Fibroblast of gingiva (primary cell): ENCODE data around the gene CAPN5.
A peak's percentile ranks its signal among the peaks of the same experiment; 100 is the strongest.
"Not testable (repeated sequence)": the region's sequence is repeated elsewhere in the genome, so short reads cannot be mapped to it uniquely, and the experiment has no call there.

Source experiments
- DNase-seq: peaks from one replicate; pipeline ENCODE4 v3.0.0-alpha.2; 2011; ENCODE audit warnings: low read depth

CAPN5 gene

GRCh38 chr11:77083566-77084245 is 16.9 kb downstream of the CAPN5 start:
- no peak for DNase-seq

GRCh38 chr11:77084581-77085191 is 17.9 kb downstream of the CAPN5 start:
- DNase-seq: no peak

- no peak for DNase-seq
Measured at GRCh38 chr11:77085652-77086051, 18.9 kb downstream of the CAPN5 start.

GRCh38 chr11:77086521-77087472 is 20.0 kb downstream of the CAPN5 start:
- DNase-seq: no peak

DNA sequence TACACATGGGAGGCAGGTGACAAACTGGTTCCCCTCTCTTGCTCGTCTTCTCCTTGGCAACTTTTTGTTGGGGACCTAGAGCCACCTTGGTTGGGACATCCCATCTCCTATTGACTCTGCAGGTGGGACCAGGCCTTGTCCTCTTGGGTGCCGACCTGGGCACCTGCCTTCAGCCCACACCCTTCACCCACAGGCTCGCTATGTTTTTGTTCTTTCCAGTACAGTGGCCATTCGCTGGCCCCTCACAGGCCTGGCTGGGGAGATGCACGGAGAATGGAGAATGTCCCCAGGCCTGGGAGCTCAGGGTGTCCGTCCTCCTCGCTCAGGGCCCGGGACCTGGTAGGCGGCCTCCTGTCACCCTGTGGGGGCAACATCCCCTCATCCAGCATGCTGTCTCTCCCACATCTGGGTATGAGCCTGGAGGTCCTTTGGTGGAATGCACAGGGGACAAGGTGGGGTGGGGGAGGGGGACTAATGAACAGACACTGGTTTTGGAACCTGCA is 21.0 kb downstream of the CAPN5 start:
- DNase-seq: no peak

- DNase-seq: no peak
Measured at GRCh38 chr11:77088236-77089003, 21.6 kb downstream of the CAPN5 start.

DNA sequence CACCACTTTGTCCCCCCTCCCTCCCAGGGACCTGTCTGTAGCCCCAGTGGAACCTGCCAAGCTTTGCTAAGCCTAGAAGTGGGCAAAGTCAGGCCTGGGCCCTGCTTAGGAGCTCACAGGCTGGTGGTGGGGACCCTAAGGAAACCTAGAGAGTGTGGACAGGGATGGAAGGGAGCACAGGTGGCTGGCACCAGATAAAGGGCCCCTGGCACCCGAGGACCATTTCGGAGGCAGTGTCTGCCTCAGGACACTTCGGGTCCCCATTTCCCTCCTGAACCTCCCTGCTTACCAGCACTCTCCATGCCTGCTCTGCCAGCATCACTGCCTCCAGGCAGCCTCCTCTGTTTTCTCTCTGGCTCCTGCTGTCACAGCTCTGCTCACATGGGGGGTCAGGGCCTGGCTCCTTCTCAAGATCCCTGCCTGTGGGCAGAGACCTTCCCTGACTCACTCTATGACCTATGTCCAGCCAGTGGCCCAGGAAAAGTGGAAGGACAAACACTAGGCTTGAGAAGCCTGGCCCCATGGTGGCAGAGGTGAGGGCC is 22.3 kb downstream of the CAPN5 start:
- no peak for DNase-seq

DNA sequence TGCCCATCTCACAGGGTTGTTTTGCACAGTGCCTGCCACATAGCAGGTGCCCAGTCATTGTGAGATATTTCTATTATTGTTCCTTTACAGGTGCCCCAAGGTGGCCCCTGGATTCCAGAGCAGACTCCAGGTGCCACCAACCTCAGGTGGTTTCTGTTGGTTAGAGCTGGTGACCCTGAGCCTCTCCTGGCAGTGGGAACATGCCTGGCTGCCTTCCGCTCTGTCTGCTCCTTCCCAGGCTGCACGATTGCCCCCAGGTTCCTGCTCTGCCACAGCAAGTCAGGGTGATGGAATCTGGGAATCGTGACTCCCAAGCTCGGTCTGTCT is 23.2 kb downstream of the CAPN5 start:
- DNase-seq: no peak

GRCh38 chr11:77090373-77091111 is 23.8 kb downstream of the CAPN5 start:
- no peak for DNase-seq

DNA sequence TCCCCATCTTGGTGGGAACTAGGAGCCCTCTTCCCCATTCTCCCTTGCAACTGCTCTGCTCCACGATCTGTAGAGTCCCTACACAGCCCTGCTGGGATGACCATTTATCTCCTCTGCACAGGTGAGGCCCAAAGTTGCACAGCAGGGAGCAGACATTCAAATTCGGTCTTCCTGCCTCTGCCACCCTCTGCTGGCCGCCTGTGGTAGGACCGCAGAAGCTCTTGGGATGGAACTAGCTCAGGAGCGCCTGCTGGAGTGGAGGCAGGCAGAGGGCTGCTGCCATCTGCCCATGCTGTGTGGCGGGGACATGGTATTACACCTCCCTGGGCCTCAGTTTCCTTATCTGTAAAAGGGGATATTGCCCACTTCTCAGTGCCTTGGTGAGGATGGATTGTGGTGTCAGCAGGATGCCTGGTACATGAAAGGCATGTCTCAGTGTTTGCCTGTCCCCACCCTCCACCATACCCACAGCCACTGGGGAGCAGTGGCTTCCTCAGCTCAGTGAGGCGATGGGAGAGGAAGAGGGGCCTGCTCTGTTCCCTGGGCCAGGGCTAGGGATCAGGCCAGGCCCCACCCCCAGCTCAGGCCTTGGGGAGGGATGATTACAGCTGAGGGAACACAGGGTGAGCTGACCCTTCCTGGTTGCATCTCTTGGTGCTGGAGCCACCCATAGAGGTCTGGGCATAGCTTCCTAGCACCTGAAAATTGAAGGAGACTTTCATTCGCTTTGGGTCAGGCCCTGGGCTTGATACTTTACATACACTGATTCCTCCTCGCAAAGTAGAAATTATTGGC is 24.6 kb downstream of the CAPN5 start:
- peak; percentile 58 for DNase-seq

- no peak for DNase-seq
Measured at GRCh38 chr11:77092382-77092781, 25.6 kb downstream of the CAPN5 start.

DNA sequence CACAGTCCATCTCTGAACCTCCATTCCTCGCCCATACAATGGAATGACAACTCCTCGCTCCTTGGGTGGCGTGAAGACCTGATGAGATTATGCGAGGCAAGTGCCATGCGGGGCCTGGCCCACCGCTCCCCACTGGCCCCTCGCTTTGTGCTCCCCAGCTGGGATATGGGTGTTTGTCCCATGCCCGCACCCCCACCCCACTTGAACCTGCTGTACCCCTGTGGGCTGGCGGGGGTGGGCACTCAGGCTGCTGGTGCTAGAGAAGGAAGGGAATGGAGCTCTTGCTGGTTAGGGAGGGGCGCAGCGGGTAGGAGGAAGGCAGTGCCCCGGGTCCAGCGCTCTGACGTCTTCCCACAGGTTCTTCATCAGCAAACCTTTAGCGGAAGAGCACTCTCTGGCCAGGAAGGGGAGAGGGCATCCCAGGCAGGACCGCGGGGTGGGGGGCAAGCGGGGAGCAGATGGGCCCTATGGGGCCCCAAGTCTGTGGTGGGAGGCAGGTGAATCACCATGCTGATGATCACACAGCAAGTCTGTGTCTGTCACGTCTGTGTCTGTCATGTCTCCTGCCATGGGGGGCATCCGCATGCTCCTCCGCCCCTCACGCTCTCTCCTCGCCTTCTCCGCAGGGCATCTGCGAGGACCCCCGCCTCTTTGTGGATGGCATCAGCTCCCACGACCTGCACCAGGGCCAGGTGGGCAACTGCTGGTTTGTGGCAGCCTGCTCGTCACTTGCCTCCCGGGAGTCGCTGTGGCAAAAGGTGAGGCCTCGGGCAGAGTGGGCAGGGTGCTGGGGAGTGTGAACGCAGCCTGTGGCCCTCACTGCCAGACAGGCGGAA is 26.5 kb downstream of the CAPN5 start:
- DNase-seq: no peak

GRCh38 chr11:77093987-77094840 is 27.4 kb downstream of the CAPN5 start:
- no peak for DNase-seq

GRCh38 chr11:77094841-77095365 is 28.1 kb downstream of the CAPN5 start:
- DNase-seq: no peak

GRCh38 chr11:77095551-77096490 is 29.1 kb downstream of the CAPN5 start:
- no peak for DNase-seq

DNA sequence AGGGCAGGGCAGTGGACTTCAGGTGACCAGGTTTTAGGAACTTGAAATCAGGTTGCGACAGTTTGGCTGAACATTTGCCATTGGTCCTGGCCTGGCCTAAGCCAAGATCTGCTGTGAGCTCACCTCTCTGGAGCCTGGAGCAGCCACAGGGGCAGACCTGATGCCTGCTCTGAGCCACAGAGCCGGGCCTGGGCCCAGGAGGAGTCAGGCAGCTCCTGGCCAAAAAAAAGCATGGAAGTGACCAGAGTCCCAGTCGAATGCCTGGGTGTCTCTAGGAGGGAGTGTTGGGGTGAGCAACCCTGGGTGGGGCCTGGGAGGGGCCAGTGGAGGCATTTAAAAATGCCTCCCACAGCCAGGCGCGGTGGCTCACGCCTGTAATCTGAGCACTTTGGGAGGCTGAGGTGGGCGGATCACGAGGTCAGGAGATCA is 29.8 kb downstream of the CAPN5 start:
- DNase-seq: no peak

DNA sequence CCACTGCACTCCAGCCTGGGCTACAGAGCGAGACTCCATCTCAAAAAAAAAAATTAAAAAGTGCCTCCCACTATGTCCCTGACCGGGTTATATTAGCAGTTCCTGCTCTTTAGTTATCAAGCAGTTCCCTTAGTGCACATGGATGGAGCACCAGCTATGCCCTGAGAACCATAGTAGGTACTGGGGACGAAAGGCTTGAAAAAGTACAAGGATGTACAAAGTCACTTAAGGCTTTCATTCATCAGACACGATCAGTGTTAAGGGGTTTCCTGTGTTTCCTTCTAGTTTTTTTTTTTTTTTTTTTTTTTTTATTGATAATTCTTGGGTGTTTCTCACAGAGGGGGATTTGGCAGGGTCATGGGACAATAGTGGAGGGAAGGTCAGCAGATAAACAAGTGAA is 30.4 kb downstream of the CAPN5 start:
- DNase-seq: not testable (repeated sequence)
